HepG2 (cell line): Measurements from ENCODE around the gene VSIG2. TPM values are rescaled to one million over a fixed set of nuclear protein-coding genes. Genes with fewer than 3 reads are reported as not detected.

ENCODE experiments used
- CHD2 ChIP-seq: IDR thresholded peaks from 2 replicates; pipeline ENCODE4 v1.6.1; 2011; ENCODE audit warnings: low read depth, low read length, improper control_type of control experiment
- DMTF1 ChIP-seq: sonication (generic); formaldehyde crosslinking; IDR thresholded peaks from 2 replicates; pipeline ENCODE4 v1.4.0; 2020; ENCODE audit warnings: mild to moderate bottlenecking, missing genetic modification reagents
- E2F1 ChIP-seq: sonication (generic); formaldehyde crosslinking; IDR thresholded peaks from 2 replicates; pipeline ENCODE4 v1.5.0; 2020; ENCODE audit warnings: missing genetic modification reagents
- FIP1L1 ChIP-seq: fragments of 200-400 bp; formaldehyde crosslinking; IDR thresholded peaks from 2 replicates; pipeline ENCODE4 v1.6.1; 2018; ENCODE audit warnings: low read depth, mild to moderate bottlenecking, low read length, moderate library complexity, borderline replicate concordance; ENCODE audit not compliant: insufficient read depth
- KAT2B ChIP-seq: fragments of 150-350 bp; IDR thresholded peaks from 2 replicates; pipeline ENCODE4 v1.6.1; 2014; ENCODE audit warnings: low read depth, low read length, borderline replicate concordance
- KLF16 ChIP-seq, 2 experiments: sonication (generic) in 1 of 2; formaldehyde crosslinking in 1 of 2; IDR thresholded peaks; 2 replicates each; pipeline versions ENCODE4 v1.6.1 to v1.8.0; 2016 to 2023; ENCODE audit warnings: missing genetic modification reagents in 2 of 2, missing compliant biosample characterization in 1 of 2
- KMT2A ChIP-seq: sonication (generic); formaldehyde crosslinking; IDR thresholded peaks from 2 replicates; pipeline ENCODE4 v1.4.0; 2020; ENCODE audit warnings: missing genetic modification reagents
- NCOR1 ChIP-seq: fragments of 200-600 bp; sonication (generic); IDR thresholded peaks from 2 replicates; pipeline ENCODE4 v1.7.0; 2017; ENCODE audit warnings: antibody characterized with exemption, low read length, borderline replicate concordance
- PHF20 ChIP-seq: sonication (generic); formaldehyde crosslinking; IDR thresholded peaks from 2 replicates; pipeline ENCODE4 v1.5.0; 2020; ENCODE audit warnings: mild to moderate bottlenecking, missing genetic modification reagents
- SRSF9 ChIP-seq: fragments of 200-400 bp; formaldehyde crosslinking; IDR thresholded peaks from 2 replicates; pipeline ENCODE4 v1.6.1; 2018; ENCODE audit warnings: borderline replicate concordance, mild to moderate bottlenecking, low read depth, low read length; ENCODE audit not compliant: insufficient read depth, poor library complexity, severe bottlenecking
- ZNF547 ChIP-seq: sonication (generic); formaldehyde crosslinking; IDR thresholded peaks from 2 replicates; pipeline ENCODE4 v1.5.1; 2020; ENCODE audit warnings: mild to moderate bottlenecking, missing genetic modification reagents
- ZNF660 ChIP-seq: sonication (generic); formaldehyde crosslinking; IDR thresholded peaks from 2 replicates; pipeline ENCODE4 v1.5.1; 2020; ENCODE audit warnings: mild to moderate bottlenecking, low read depth, missing genetic modification reagents, borderline replicate concordance
- ZNF839 ChIP-seq: sonication (generic); formaldehyde crosslinking; IDR thresholded peaks from 2 replicates; pipeline ENCODE4 v1.4.0; 2020; ENCODE audit warnings: missing genetic modification reagents, mild to moderate bottlenecking, borderline replicate concordance
- ZSCAN9 ChIP-seq: IDR thresholded peaks from 2 replicates; pipeline ENCODE4 v1.6.1; 2016; ENCODE audit warnings: borderline replicate concordance
- polyA plus RNA-seq, 8 experiments: library from polyadenylated mRNA; depleted of rRNA in 3 of 8; stranded (reverse) in 7 of 8; unstranded in 1 of 8; fragments of >200 nt; fragmentation: Illumina TruSeq in 4 of 8; extraction: Trizol in 4 of 8; gene quantifications; 2 replicates each; pipeline versions ENCODE4 v1.2.1 to v1.2.3, GENCODE V29; 2011 to 2016; ENCODE audit warnings: low read depth in 4 of 8, missing spikeins in 1 of 8, mixed read lengths in 1 of 8; ENCODE audit not compliant: insufficient read depth in 1 of 8
- total RNA-seq, 5 experiments: library from RNA; depleted of rRNA; stranded (reverse); fragments of >200 nt; fragmentation: Illumina TruSeq; extraction: Trizol; gene quantifications; 2 replicates each; pipeline ENCODE4 v1.2.3, GENCODE V29; 2016; ENCODE audit warnings: low read depth in 1 of 5
- TF ChIP-seq, protein P1 (sequence below): IDR thresholded peaks from 2 replicates; pipeline ENCODE4 v1.6.1; 2016; ENCODE audit warnings: low read depth, control low read depth
- TF ChIP-seq, protein P2 (sequence below): sonication (generic); formaldehyde crosslinking; IDR thresholded peaks from 2 replicates; pipeline ENCODE4 v1.4.0; 2020; ENCODE audit warnings: missing genetic modification reagents, mild to moderate bottlenecking, borderline replicate concordance
- TF ChIP-seq, protein P3 (sequence below): sonication (generic); formaldehyde crosslinking; conservative IDR thresholded peaks from 2 replicates; pipeline ENCODE4 v1.8.0; 2022; ENCODE audit warnings: mild to moderate bottlenecking, moderate library complexity, missing genetic modification reagents

The VSIG2 gene
- total and polyA plus RNA-seq, 2 of the 13 experiments (the other 11 are each of a cell fraction or from before 2014, with no cell fraction given) = 0.80 to 2.7 TPM

- TF ChIP-seq KLF16 (CRISPR knock-in tag; IDR thresholded peaks at IDR 0.05) (peak in 1 of 2 experiments; percentile 36; a peak in 1 of 4 replicates), PHF20 (CRISPR knock-in tag) (peak; percentile 88), CHD2 (no peak), ZNF660 (no peak), ZNF547 (CRISPR knock-in tag) (peak; percentile 78), KMT2A (peak; percentile 62; the same call in 1 of the 2 replicates), FIP1L1 (no peak), KAT2B (no peak), SRSF9 (no peak), NCOR1 (no peak), E2F1 (no peak), ZSCAN9 (CRISPR knock-in tag) (no peak), DMTF1 (no peak), ZNF839 (CRISPR knock-in tag) (no peak; the same call in 1 of the 2 replicates)
- TF ChIP-seq, protein P1, sequence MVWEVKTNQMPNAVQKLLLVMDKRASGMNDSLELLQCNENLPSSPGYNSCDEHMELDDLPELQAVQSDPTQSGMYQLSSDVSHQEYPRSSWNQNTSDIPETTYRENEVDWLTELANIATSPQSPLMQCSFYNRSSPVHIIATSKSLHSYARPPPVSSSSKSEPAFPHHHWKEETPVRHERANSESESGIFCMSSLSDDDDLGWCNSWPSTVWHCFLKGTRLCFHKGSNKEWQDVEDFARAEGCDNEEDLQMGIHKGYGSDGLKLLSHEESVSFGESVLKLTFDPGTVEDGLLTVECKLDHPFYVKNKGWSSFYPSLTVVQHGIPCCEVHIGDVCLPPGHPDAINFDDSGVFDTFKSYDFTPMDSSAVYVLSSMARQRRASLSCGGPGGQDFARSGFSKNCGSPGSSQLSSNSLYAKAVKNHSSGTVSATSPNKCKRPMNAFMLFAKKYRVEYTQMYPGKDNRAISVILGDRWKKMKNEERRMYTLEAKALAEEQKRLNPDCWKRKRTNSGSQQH (CRISPR knock-in tag) = no peak
- TF ChIP-seq, protein P2, sequence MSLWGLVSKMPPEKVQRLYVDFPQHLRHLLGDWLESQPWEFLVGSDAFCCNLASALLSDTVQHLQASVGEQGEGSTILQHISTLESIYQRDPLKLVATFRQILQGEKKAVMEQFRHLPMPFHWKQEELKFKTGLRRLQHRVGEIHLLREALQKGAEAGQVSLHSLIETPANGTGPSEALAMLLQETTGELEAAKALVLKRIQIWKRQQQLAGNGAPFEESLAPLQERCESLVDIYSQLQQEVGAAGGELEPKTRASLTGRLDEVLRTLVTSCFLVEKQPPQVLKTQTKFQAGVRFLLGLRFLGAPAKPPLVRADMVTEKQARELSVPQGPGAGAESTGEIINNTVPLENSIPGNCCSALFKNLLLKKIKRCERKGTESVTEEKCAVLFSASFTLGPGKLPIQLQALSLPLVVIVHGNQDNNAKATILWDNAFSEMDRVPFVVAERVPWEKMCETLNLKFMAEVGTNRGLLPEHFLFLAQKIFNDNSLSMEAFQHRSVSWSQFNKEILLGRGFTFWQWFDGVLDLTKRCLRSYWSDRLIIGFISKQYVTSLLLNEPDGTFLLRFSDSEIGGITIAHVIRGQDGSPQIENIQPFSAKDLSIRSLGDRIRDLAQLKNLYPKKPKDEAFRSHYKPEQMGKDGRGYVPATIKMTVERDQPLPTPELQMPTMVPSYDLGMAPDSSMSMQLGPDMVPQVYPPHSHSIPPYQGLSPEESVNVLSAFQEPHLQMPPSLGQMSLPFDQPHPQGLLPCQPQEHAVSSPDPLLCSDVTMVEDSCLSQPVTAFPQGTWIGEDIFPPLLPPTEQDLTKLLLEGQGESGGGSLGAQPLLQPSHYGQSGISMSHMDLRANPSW (CRISPR knock-in tag) = no peak
- TF ChIP-seq, protein P3, sequence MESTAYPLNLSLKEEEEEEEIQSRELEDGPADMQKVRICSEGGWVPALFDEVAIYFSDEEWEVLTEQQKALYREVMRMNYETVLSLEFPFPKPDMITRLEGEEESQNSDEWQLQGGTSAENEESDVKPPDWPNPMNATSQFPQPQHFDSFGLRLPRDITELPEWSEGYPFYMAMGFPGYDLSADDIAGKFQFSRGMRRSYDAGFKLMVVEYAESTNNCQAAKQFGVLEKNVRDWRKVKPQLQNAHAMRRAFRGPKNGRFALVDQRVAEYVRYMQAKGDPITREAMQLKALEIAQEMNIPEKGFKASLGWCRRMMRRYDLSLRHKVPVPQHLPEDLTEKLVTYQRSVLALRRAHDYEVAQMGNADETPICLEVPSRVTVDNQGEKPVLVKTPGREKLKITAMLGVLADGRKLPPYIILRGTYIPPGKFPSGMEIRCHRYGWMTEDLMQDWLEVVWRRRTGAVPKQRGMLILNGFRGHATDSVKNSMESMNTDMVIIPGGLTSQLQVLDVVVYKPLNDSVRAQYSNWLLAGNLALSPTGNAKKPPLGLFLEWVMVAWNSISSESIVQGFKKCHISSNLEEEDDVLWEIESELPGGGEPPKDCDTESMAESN (CRISPR knock-in tag) = no peak; the same call in 1 of the 2 replicates
Observed at GRCh38 chr11:124800226-124800929, 48.3 kb upstream of the VSIG2 start, which contains the start of gene MSANTD2 (continued).
